ENCODE results near the gene KIAA1191.
"Not testable (repeated sequence)": the region's sequence is repeated elsewhere in the genome, so short reads cannot be mapped to it uniquely, and the experiment has no call there.

- not testable (repeated sequence) for TF ChIP-seq POLR2A, CTCF, EP300, POLR2AphosphoS5 (IDR thresholded peaks at IDR 0.05)
These were observed 46.6 kb upstream of the KIAA1191 start for GRCh38 chr5:176408252-176408573.

Data from upper lobe of left lung (tissue), 4 donors.